ENCODE results near the gene NDFIP1. TPM values are rescaled to one million over a fixed set of nuclear protein-coding genes. Genes with fewer than 3 reads are reported as not detected.

The NDFIP1 gene
- polyA plus RNA-seq, 3 donors: 36.8 to 50.8 (median 38.6) TPM

- 2 to 4% (median 2%) methylated on average over 9 of the region's 9 CpGs for WGBS, 3 donors
- H3K27ac ChIP-seq (ENCODE audit: low read depth, low read length): no peak overlapping the region
Observed at GRCh38 chr5:142110046-142110531, 1.5 kb downstream of the NDFIP1 start.

GRCh38 chr5:142110988-142111687 is 2.6 kb downstream of the NDFIP1 start:
- WGBS, 3 donors: 51 to 87% (median 75%) methylated on average over 6 of the region's 6 CpGs
- H3K27ac ChIP-seq (ENCODE audit: low read depth, low read length): no peak overlapping the region

- H3K27ac ChIP-seq (ENCODE audit: low read depth, low read length): no peak overlapping the region
- 62 to 98% (median 92%) methylated on average over 1 of the region's 1 CpG for WGBS, 3 donors
Observed at GRCh38 chr5:142114687-142115086, 6.1 kb downstream of the NDFIP1 start.

- H3K27ac ChIP-seq (ENCODE audit: low read depth, low read length): no peak overlapping the region
- WGBS, 3 donors: 81 to 93% (median 89%) methylated on average over 4 of the region's 4 CpGs
Observed at GRCh38 chr5:142115937-142116614, 7.5 kb downstream of the NDFIP1 start.

GRCh38 chr5:142117579-142118151 is 9.1 kb downstream of the NDFIP1 start:
- WGBS, 3 donors: 80 to 89% (median 82%) methylated on average over 5 of the region's 5 CpGs
- H3K27ac ChIP-seq (ENCODE audit: low read depth, low read length): no peak overlapping the region

GRCh38 chr5:142118155-142118686 is 9.6 kb downstream of the NDFIP1 start:
- WGBS, 3 donors: 50 to 65% (median 58%) methylated on average over 3 of the region's 3 CpGs
- no peak overlapping the region for H3K27ac ChIP-seq (ENCODE audit: low read depth, low read length)

GRCh38 chr5:142119051-142119625 is 10.6 kb downstream of the NDFIP1 start:
- H3K27ac ChIP-seq (ENCODE audit: low read depth, low read length): no peak overlapping the region

- 59 to 87% (median 70%) methylated on average over 3 of the region's 3 CpGs for WGBS, 3 donors
- no peak overlapping the region for H3K27ac ChIP-seq (ENCODE audit: low read depth, low read length)
Observed at GRCh38 chr5:142120247-142120935, 11.8 kb downstream of the NDFIP1 start.

- WGBS, 3 donors: 0 to 38% (median 15%) methylated on average over 1 of the region's 1 CpG
Observed at GRCh38 chr5:142122121-142122520, 13.5 kb downstream of the NDFIP1 start.

GRCh38 chr5:142125378-142125777 is 16.8 kb downstream of the NDFIP1 start:
- WGBS, 3 donors: 94 to 97% (median 95%) methylated on average over 3 of the region's 3 CpGs

More at GRCh38 chr5:142122121-142122520, 13.5 kb downstream of the NDFIP1 start:
- H3K27ac ChIP-seq (ENCODE audit: low read depth, low read length): no peak overlapping the region

GRCh38 chr5:142125963-142126362 is 17.4 kb downstream of the NDFIP1 start:
- H3K27ac ChIP-seq (ENCODE audit: low read depth, low read length): no peak overlapping the region

More at GRCh38 chr5:142125378-142125777, 16.8 kb downstream of the NDFIP1 start:
- H3K27ac ChIP-seq (ENCODE audit: low read depth, low read length): no peak overlapping the region

- WGBS, 3 donors: 44 to 58% (median 46%) methylated on average over 3 of the region's 3 CpGs
- no peak overlapping the region for H3K27ac ChIP-seq (ENCODE audit: low read depth, low read length)
Observed at GRCh38 chr5:142128675-142129208, 20.2 kb downstream of the NDFIP1 start.

- no peak overlapping the region for H3K27ac ChIP-seq (ENCODE audit: low read depth, low read length)
- 72 to 88% (median 87%) methylated on average over 11 of the region's 11 CpGs for WGBS, 3 donors
Observed at GRCh38 chr5:142129446-142130066, 21.0 kb downstream of the NDFIP1 start.

GRCh38 chr5:142131394-142131793 is 22.8 kb downstream of the NDFIP1 start:
- H3K27ac ChIP-seq (ENCODE audit: low read depth, low read length): no peak overlapping the region
- 87 to 91% (median 91%) methylated on average over 3 of the region's 3 CpGs for WGBS, 3 donors

GRCh38 chr5:142132916-142133315 is 24.3 kb downstream of the NDFIP1 start:
- H3K27ac ChIP-seq (ENCODE audit: low read depth, low read length): no peak overlapping the region
- WGBS, 3 donors: 98 to 99% (median 99%) methylated on average over 3 of the region's 3 CpGs

- no peak overlapping the region for H3K27ac ChIP-seq (ENCODE audit: low read depth, low read length)
- WGBS, 3 donors: 61 to 90% (median 64%) methylated on average over 3 of the region's 3 CpGs
Observed at GRCh38 chr5:142133330-142134206, 25.0 kb downstream of the NDFIP1 start.
